GM18511 (cell line): ENCODE results near the gene C2CD3.

Source experiments
- ATAC-seq: cut with Tn5 transposase; IDR thresholded peaks from one replicate; pipeline ENCODE4 v1.9.1; 2021; ENCODE audit warnings: mild to moderate bottlenecking, moderate library complexity; ENCODE audit not compliant: unreplicated experiment

Gene C2CD3

GRCh38 chr11:73965764-73966121, 205.1 kb downstream of the C2CD3 start:
- ATAC-seq, result no peak

GRCh38 chr11:73965076-73965763, 205.6 kb downstream of the C2CD3 start:
- ATAC-seq, result no peak

- ATAC-seq, result no peak
Measured at GRCh38 chr11:73963861-73964260, 206.9 kb downstream of the C2CD3 start.
